ENCODE results near the gene TMEM97.
A peak's percentile ranks its signal among the peaks of the same experiment; 100 is the strongest.

The TMEM97 gene

GRCh38 chr17:28317099-28317965, 1.7 kb upstream of the TMEM97 start:
- DNase-seq (ENCODE audit: low read depth) = no peak

GRCh38 chr17:28317966-28318758, 838 bp upstream of the TMEM97 start:
- peak; percentile 9 for DNase-seq (ENCODE audit: low read depth)

GRCh38 chr17:28319598-28319935, 567 bp downstream of the TMEM97 start:
- no peak for DNase-seq (ENCODE audit: low read depth)

- DNase-seq (ENCODE audit: low read depth) = no peak
These were observed 1.4 kb downstream of the TMEM97 start for GRCh38 chr17:28320215-28321061.

- DNase-seq (ENCODE audit: low read depth) = no peak
These were observed 5.3 kb downstream of the TMEM97 start for GRCh38 chr17:28324267-28324745.

- no peak for DNase-seq (ENCODE audit: low read depth)
These were observed 5.8 kb downstream of the TMEM97 start for GRCh38 chr17:28324781-28325180.

- no peak for DNase-seq (ENCODE audit: low read depth)
These were observed 6.2 kb downstream of the TMEM97 start for GRCh38 chr17:28325211-28325610.

- DNase-seq (ENCODE audit: low read depth) = no peak
These were observed 7.1 kb downstream of the TMEM97 start for GRCh38 chr17:28326114-28326513.

GRCh38 chr17:28327031-28327607, 8.1 kb downstream of the TMEM97 start:
- DNase-seq (ENCODE audit: low read depth) = no peak

GRCh38 chr17:28327709-28328108, 8.7 kb downstream of the TMEM97 start:
- no peak for DNase-seq (ENCODE audit: low read depth)

- no peak for DNase-seq (ENCODE audit: low read depth)
These were observed 9.3 kb downstream of the TMEM97 start for GRCh38 chr17:28328325-28328724.

GRCh38 chr17:28330671-28331070, 11.7 kb downstream of the TMEM97 start:
- no peak for DNase-seq (ENCODE audit: low read depth)

GRCh38 chr17:28331891-28332420, 13.0 kb downstream of the TMEM97 start:
- DNase-seq (ENCODE audit: low read depth) = no peak

GRCh38 chr17:28333083-28333746, 14.2 kb downstream of the TMEM97 start:
- no peak for DNase-seq (ENCODE audit: low read depth)

- peak; percentile 47 for DNase-seq (ENCODE audit: low read depth)
These were observed 15.2 kb downstream of the TMEM97 start for GRCh38 chr17:28334171-28334570.

- DNase-seq (ENCODE audit: low read depth) = peak; percentile 77
These were observed 15.7 kb downstream of the TMEM97 start for GRCh38 chr17:28334666-28335200.

- peak; percentile 100 for DNase-seq (ENCODE audit: low read depth)
These were observed 16.4 kb downstream of the TMEM97 start, which contains the start of the genes IFT20 and TNFAIP1 for GRCh38 chr17:28335201-28335958. IFT20 (minus strand) TSS chr17:28335472; CDS start chr17:28331985, 3,487 bp downstream. TNFAIP1 (plus strand) TSS chr17:28335761; CDS start chr17:28339522, 3,761 bp downstream.

GRCh38 chr17:28335959-28336871, 17.2 kb downstream of the TMEM97 start:
- DNase-seq (ENCODE audit: low read depth) = peak; percentile 94

All from iris pigment epithelial cell (primary cell).